GM20000 (cell line): Measurements from ENCODE around the gene PIAS3.
"Not testable (repeated sequence)": the region's sequence is repeated elsewhere in the genome, so short reads cannot be mapped to it uniquely, and the experiment has no call there.

ENCODE experiments used
- DNase-seq: peaks from one replicate; pipeline ENCODE4 v3.0.0; 2012; ENCODE audit warnings: low spot score
- TF ChIP-seq, protein P1 (sequence below): IDR thresholded peaks from 2 replicates; pipeline ENCODE4 v1.5.1; 2012; ENCODE audit warnings: mild to moderate bottlenecking, control low read depth; ENCODE audit errors: extremely low read depth, missing control alignments

PIAS3 gene

GRCh38 chr1:145828367-145829026, 30.4 kb downstream of the PIAS3 start:
- DNase-seq, result peak; percentile 61
- TF ChIP-seq, protein P1, sequence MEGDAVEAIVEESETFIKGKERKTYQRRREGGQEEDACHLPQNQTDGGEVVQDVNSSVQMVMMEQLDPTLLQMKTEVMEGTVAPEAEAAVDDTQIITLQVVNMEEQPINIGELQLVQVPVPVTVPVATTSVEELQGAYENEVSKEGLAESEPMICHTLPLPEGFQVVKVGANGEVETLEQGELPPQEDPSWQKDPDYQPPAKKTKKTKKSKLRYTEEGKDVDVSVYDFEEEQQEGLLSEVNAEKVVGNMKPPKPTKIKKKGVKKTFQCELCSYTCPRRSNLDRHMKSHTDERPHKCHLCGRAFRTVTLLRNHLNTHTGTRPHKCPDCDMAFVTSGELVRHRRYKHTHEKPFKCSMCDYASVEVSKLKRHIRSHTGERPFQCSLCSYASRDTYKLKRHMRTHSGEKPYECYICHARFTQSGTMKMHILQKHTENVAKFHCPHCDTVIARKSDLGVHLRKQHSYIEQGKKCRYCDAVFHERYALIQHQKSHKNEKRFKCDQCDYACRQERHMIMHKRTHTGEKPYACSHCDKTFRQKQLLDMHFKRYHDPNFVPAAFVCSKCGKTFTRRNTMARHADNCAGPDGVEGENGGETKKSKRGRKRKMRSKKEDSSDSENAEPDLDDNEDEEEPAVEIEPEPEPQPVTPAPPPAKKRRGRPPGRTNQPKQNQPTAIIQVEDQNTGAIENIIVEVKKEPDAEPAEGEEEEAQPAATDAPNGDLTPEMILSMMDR, result no peak

GRCh38 chr1:145827966-145828365, 30.9 kb downstream of the PIAS3 start:
- DNase-seq, result no peak
- TF ChIP-seq, protein P1, result no peak

DNA sequence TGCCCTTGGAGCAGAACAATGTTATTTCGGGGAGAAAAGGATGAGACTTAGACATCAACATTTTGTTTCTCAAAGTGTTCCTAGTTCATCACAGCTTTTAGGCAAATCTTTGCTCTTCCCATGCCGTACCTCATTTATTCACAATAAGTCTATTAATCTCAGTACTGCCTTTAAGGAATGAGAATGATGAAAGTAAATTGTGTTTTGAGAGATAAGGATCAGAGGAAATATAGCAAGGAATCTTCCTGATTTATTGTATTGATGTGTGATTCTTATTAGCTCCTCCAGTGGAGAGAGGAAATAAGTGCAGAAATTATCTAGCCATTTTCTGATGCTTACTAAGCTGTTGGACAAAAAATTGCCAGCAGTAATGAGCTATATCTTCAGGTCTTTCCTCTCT, 32.9 kb downstream of the PIAS3 start:
- no peak for DNase-seq
- TF ChIP-seq, protein P1, result no peak

DNA sequence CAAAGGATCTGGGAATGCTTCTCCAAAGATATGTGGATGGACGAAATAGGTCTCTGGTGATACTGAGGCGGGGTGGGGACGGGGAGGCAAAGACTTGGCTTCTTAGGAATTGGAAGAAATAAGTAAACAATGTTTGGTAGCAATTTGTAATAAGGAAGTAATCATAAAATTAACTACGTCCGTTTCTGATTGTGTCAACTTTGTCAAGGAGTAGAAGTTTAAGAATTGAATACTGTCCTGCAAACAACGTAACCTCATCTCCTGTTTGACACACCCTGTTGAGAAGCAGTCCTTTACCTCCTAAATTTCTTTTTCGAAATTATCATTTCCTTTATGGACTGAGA, 34.4 kb downstream of the PIAS3 start:
- no peak for DNase-seq
- TF ChIP-seq, protein P1, result no peak

- DNase-seq, result peak; percentile 91
- TF ChIP-seq, protein P1, result no peak
These were observed 35.0 kb downstream of the PIAS3 start, which contains the start of the genes POLR3C and RNF115 for GRCh38 chr1:145823565-145824498. Gene POLR3C, plus strand, starts transcription at chr1:145824200. Its CDS starts 1,577 bp downstream, at chr1:145825777. Gene RNF115, minus strand, starts transcription at chr1:145824095. Its CDS starts 222 bp downstream, at chr1:145823873.

DNA sequence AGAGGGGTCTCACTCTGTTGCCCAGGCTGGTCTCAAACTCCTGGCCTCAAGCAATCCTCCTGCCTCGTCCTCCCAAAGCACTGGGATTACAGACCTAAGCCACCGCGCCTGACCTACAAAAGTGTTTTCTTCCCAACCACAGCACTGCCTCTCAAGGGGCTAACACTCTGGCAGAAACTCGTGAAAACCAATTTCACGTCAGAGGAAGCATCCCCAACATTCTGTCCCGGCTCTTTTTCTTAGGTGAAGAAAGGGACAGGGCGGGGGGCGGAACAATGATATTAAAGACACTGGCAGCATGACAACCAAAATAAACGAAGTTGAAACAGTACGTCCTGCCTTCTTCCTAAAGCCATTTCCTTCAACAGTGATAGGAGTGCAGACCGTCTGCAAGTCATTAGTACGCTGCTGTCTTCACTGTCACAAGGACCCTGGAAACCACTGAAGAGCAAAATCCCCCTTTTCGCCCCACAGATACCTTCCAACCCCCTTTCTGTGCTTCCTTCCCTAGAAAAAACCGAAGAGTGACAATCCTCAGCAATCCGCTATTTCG, 36.0 kb downstream of the PIAS3 start:
- DNase-seq, result not testable (repeated sequence)

GRCh38 chr1:145818095-145818494, 40.8 kb downstream of the PIAS3 start:
- DNase-seq, result not testable (repeated sequence)

- not testable (repeated sequence) for DNase-seq
These were observed 45.7 kb downstream of the PIAS3 start for GRCh38 chr1:145812977-145813810.
